Epithelial cell of esophagus (primary cell): ENCODE measurements around the gene TANC1.
A peak's percentile ranks its signal among the peaks of the same experiment; 100 is the strongest.
"Not testable (repeated sequence)": the region's sequence is repeated elsewhere in the genome, so short reads cannot be mapped to it uniquely, and the experiment has no call there.

ENCODE experiments used
- DNase-seq: peaks from one replicate; pipeline ENCODE4 v3.0.0; 2010; ENCODE audit warnings: low read depth
- H3K4me3 ChIP-seq: 2 replicates; pipeline ENCODE4 v1.5.1; 2011; ENCODE audit warnings: mild to moderate bottlenecking, low read length, control low read depth
- TF ChIP-seq, protein P1 (sequence below): IDR thresholded peaks from 2 replicates; pipeline ENCODE4 v1.5.1; 2011; ENCODE audit warnings: low read depth, mild to moderate bottlenecking, low read length, control low read depth, inconsistent platforms; ENCODE audit not compliant: insufficient read depth; ENCODE audit errors: missing control alignments

TANC1 gene

DNA sequence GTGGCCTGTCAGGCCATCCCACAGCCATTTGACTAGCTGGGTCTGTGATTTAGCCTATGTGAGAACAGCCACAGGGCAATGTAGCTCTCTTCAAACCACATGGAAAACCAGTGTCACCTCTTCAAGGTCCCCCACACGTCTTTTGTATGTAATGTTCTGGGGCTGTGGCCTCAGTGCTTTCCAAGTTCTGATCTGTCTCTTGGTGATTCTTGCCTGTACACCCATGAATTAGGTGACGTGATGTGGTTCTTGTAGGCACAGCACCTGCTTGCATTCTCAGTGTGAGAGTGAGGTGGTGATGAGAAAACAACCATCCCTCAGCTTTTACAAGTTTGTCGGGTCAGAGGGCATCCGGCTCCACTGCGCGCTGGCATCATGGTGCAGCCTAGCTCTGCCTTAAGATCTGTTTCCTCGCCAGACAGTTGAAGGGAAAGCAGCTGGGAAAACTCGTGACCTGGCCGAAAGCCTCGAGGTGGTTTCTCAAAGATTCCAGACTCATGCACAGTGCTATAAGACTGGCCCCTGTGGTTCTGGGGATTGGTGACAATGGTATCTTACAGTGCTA is 125.8 kb downstream of the TANC1 start:
- TF ChIP-seq, protein P1, sequence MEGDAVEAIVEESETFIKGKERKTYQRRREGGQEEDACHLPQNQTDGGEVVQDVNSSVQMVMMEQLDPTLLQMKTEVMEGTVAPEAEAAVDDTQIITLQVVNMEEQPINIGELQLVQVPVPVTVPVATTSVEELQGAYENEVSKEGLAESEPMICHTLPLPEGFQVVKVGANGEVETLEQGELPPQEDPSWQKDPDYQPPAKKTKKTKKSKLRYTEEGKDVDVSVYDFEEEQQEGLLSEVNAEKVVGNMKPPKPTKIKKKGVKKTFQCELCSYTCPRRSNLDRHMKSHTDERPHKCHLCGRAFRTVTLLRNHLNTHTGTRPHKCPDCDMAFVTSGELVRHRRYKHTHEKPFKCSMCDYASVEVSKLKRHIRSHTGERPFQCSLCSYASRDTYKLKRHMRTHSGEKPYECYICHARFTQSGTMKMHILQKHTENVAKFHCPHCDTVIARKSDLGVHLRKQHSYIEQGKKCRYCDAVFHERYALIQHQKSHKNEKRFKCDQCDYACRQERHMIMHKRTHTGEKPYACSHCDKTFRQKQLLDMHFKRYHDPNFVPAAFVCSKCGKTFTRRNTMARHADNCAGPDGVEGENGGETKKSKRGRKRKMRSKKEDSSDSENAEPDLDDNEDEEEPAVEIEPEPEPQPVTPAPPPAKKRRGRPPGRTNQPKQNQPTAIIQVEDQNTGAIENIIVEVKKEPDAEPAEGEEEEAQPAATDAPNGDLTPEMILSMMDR, result no peak
- H3K4me3 ChIP-seq, result no peak overlapping the region
- peak; percentile 52 for DNase-seq

DNA sequence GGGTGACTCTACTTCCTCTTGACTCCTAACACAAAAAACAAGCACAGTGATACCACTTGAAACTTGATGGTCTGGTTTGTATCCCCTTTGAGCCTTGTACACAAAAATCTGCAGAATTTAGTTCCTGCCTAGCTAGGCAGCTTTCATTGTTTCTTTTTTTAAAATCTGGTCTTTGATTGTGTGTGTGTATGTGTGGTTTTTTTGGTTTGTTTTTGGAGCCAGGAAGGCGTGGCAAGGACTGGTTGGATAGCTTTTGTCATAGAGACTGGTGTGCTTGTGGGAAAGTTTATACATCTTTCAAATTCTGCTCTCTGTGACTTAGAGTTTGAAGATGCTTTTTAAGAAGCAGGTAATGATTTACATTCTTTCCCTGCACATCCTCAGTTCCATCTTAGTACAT is 127.4 kb downstream of the TANC1 start:
- DNase-seq, result peak; percentile 36
- TF ChIP-seq, protein P1, result no peak
- H3K4me3 ChIP-seq, result no peak overlapping the region

DNA sequence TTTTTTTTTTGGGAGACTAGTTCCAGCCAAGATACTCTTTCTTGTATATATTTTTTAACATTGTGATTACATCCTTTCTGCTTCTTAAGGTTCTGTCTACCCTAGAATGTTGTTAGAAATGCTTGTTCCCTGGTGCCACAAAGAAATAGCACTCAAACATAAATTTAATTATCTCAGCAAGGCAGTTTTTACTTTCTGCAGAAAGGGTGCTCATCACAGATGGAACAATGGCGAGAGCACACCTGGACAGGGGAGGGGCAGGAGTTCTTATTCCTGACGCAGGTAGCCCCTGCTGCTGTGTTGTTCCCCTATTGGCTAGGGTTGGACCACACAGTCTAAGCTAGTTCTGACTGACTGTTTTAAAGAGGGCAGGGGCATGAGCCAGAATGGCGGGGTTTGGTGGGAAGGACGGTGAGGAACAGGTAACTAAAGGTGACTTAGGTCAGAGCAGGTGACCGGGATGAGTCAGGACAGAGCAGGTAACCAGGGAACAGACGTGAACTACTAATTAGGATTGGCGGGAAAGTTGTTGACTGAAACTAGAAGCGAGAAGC is 127.9 kb downstream of the TANC1 start:
- not testable (repeated sequence) for DNase-seq, H3K4me3 ChIP-seq

DNA sequence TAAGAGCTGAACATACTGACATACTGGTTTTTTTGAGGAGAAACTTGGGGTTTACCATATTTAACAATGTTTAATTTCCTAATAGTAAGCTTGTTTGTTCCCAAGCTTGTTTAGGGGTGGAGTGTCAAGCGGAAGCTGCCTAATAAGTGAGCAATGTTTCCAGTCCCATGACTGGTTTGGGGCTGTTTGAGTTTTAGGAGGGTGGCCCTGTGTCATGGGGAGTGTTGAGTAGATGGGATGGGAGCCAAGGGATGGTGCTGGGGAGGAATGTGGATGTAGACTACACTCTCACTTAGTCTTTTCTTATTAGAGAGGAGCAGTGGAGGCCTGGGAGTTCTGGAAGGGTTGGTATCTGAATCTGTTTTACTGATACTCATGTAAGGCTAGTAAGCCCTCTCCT is 128.5 kb downstream of the TANC1 start:
- TF ChIP-seq, protein P1, result no peak
- H3K4me3 ChIP-seq, result no peak overlapping the region
- DNase-seq, result peak; percentile 74

DNA sequence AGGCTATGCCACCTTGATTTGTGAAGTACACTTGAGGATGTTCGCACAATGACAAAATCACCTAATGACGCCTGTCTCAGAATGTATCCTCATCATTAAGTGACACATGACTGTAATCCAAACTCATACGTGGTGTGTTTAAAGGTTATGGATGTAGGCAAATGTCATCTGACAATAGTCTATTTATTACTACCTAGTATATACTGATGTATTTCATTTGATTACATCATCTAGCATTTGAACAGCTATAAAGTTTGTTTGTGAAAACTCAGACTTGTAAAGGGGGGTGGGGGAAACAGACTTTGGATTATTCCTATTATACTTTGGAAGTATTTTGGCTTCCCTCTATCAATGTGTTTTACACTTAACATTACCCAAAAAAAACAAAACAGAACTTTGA is 129.9 kb downstream of the TANC1 start:
- no peak for DNase-seq
- TF ChIP-seq, protein P1, result no peak
- no peak overlapping the region for H3K4me3 ChIP-seq

DNA sequence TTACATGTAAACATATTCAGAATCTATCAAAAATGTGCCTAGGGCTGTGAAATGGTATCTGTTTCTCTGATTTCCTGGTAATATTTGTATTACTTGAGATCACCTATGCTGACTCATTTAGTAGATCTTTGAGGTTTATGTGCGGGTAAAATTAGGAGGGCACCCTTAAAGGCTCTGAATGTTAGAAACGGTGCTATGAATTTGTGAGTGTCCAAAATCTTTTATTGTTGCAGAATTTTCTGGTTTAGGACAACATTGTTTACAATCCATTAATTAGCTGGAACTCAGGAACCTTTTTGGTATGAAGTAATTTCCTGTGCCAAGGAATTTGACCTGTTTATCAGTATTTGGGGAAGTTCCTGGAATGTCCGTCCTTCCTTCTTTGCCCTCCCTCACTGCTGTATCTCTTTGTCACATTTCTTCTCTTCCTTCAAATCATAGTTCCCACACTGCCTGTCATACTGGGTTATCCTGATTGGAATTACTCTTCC is 130.5 kb downstream of the TANC1 start:
- DNase-seq, result peak; percentile 67
- no peak overlapping the region for H3K4me3 ChIP-seq
- TF ChIP-seq, protein P1, result no peak

DNA sequence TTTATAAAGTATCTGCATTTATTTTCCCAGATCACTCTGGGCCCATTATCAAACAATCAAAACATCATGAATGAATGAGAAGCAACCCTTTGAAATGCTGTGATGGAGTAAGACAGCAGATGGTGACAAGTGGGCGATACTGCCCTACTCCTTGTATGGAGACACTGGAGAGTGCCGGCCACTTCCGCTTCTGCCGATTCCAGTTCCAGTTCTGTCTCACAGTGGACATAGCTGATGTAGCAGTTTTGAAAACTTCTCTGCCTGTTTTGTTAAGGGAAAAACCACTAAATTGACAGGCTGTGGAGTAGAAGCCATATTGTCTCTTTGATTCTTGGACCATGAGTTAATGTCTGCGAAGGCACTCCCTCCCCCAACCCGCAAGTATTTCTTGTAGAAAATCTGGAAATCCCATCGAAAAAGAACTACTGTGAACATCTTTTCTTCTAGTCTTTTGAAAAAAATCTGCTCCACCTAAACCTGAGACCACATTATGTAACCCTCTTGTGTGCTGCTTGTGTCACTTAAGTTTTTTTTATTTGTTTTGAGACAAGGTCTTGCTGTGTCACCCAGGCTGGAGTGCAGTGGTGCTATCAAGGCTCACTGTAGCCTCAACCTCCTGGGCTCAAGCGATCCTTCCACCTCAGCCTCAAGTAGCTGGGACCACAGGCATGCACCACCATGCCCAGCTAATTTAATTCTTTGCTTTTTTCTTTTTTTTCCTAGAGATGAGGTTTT is 133.5 kb downstream of the TANC1 start:
- no peak for DNase-seq
- H3K4me3 ChIP-seq, result no peak overlapping the region
- TF ChIP-seq, protein P1, result no peak
